Measurements from ENCODE around the gene MAP3K9.

The MAP3K9 gene

DNA sequence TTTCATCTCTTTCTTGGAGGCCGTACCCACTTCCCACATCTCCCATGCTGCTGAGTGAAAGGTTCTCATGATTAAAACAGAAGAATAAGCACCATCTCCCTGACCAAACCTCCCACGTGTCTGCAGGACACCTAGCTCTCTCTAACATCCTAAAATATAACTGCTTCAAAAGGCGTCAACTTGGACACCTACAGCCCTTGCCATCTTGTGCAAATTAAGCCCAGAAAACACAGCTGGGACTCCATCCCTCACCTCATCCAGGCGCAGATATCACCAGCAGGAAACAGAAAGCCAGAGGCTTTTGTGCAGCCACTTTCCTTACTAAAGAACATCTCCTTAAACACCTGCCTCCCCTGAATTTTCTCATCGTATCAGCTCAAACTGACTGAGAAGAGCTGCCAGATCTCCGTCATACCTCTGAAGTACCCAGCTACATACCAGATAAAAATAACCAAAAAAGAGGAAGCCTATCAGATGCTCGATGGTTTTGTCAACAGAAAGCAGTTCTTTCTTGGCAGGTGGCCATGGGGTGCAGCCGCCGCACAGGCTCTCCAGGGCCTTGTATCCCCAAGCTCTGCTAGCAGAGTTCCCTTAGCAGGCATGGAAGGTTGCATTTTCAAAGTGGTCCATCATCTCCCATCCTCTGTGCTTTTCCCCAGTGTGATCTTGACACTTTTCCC lies 28.8 kb downstream of the MAP3K9 start:
- DNase-seq = peak in 1 of 2 donors; percentile 47

DNA sequence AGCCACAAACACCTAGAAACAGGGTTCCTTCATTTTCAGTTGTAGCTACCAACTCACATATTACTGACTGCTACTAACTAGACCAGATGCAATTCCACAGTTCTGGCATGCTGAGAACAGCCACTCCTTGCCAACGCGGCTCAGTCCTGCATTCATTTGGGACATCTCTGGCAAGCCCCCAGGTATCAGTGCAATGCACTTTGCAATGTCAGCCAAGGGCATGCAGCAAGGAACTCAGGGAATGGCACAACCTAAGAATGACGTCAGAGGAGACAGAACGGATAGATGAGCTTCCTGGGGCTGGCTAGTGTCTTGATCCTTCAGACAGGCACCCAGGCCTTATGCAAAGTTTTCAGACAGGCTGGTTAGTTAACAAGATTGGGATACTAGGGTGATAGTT lies 29.6 kb downstream of the MAP3K9 start:
- no peak for DNase-seq

DNA sequence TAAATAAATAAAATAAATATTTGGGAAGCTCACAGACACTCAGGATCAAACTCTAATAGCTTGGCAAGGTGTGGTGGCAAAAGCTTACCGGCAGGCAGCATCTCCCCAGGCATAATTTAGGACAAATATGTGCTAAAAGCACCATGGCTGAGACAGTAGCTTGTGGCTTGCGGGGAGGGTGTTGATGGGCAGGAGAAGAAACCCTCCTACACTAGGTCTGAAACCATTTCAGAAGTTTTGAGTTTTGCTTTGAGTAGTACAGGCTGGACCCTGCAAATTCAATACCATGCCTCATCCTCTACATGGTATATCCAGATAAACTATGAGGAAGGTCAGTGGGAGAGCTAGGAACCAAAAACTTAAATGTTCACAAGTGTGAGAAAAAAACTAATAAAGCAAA lies 33.1 kb downstream of the MAP3K9 start:
- no peak for DNase-seq

DNA sequence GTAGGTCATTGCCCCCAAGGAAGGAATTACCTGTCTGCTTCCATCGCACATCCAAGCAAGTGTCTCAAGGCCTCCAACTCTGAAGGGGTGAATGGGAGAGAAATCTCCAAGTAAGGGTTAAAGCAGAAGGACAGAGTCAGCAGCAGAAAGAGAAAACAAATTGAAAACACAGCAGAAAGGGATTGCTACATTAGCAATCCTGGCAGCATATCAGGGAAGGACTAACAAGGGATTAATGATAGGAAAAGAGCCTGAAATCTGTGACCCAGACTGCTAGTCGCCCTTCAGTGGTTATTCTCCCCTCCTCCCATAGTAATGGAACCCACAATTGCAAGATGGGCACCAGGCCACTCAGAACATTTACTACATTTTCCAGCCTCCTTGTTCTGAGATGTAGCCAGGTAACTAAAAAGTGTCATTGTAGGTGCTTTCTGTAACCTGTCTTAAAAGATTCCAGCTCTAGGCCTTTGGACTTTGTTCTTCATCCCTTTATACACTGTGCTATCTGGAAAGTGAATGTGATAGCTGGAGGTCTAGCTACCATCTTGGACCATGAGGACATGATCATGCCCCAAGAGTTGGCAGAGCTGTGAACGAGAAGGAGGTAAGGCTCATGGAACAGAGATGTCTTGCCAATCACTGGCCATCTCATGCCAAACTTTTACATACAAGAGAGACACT lies 36.0 kb downstream of the MAP3K9 start:
- DNase-seq = no peak

DNA sequence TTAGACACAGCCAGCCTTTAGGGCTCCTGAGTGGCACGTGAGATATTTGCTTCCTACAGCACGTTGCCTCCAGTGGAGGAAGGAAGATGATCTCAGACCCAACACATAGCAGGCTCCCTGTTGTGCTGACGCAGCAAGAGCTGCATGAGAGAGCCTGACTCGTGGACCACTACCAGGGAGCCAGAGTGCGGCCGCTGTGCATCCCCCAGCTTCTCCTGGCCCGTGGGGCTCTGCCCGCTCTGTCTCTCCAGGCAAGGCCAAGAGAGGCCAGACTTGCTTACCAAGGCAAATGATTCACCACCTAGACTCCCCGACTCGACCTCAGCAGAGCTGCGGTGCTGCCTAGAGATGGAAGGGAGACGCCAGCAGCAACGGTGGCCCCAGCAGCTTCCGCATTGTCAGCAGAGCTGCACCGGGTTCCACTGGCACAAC lies 37.5 kb downstream of the MAP3K9 start:
- DNase-seq = no peak

DNA sequence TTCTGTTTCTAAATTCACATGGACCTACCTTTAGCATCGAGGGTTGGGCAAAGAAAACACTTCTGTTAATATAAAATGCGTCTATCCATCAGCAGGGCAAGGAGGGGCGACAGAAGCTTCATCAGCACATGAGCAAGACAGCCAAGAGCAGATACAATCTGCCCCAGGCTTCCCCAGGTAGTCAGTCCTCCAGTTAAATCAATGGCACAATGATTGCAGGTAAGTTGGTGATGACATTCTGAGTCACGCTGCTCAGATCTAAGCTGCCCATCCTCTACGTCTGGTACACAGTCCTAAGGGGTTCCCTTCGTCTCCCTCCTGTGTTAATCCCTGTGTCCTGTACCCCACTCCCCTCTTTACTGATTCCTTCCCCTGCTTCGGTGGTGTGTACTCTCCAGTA lies 38.8 kb downstream of the MAP3K9 start:
- no peak for DNase-seq

DNA sequence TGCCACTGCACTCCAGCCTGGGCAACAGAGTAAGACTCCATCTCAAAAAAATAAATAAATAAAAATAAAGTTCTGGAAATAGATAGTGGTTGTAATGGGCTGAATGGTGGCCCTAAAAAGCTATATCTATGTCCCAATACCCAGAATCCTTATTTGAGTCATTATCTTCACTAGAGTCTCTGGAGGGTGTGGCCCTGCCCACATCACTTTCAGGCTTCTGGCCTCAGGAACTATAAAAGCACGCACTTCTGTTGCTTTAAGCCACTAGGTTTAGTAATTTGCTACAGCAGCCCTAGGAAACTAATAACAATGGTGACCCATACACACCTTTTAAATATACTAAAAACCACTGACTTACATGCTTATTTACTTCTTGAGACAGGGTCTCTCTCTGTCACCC lies 49.9 kb downstream of the MAP3K9 start:
- DNase-seq = no peak

DNA sequence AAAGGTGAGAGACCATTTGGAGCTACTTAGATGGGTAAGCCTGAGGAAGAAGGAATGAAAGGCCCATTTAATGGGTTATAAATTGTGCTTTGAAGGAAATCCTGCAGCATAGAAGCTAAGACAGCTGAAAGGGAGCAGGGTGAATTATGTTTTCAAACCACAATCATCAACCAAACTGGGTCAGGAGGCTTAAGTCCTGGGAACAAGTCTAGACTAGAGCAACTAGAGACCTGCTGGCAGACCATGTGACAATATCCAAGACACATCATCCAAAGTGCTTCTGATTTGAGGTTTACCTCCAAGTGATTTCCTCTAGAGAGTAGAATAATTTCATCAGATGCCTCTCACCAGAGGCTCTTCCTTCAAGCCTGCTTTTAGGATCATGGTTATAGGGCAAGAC lies 53.7 kb downstream of the MAP3K9 start:
- no peak for DNase-seq

DNA sequence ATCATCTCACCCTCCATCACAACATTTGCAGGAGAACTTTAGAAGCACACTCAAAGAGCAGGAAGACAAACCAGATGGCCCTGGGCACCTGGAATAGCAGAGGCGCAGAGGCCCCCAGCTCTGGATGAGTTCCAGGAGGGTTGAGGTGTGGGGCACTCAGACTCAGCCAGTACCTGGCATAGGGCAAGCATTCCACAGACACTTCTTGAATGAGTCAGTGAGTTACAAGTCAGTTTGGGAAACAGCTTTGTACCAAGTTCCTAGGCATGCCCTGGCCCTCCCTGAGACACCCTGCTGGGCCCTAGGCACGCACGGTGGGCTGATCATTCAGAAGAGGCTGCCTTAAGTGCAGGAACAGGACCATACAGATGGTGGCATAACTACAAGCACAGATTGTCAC lies 54.3 kb downstream of the MAP3K9 start:
- no peak for DNase-seq

DNA sequence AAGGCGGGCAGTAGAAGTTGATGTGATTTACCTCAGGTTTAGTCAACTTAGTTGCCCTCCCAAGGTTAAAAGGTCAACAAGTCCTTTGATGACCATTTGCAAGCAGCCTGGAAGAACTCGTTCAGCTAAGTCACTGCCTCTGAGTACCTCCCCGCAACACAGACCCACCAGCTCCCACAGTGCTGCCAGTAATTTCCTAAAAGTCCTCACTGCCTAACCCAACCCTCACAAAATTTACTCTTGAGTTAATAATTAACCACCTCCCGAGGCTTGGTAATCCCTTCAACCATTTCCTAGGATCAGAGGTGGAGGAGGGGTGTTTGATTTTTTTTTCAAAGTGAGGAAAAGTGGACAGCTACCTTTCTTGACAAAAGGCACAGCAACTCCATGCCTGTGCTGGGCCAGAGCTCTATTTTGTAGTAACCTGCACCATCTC lies 55.8 kb downstream of the MAP3K9 start:
- DNase-seq = no peak

DNA sequence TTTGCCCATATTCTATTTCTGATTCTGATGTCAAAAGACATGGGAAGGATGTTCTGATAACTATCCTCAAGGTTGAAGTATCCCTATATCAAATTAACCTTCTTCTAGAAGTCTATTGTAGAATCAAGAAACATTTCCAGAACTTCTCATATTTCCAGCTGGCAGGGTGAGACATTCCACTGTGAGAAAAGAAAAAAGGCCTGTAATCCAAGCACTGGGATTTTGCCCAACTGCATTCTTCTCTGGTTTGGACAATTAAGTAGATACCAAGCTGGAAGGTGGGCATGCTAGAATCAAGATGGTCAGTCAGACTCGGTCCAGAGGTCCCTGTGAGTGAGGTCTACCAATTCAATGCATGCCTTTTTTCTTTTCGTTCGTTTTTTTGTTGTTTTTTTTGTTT lies 60.9 kb downstream of the MAP3K9 start:
- DNase-seq = no peak

DNA sequence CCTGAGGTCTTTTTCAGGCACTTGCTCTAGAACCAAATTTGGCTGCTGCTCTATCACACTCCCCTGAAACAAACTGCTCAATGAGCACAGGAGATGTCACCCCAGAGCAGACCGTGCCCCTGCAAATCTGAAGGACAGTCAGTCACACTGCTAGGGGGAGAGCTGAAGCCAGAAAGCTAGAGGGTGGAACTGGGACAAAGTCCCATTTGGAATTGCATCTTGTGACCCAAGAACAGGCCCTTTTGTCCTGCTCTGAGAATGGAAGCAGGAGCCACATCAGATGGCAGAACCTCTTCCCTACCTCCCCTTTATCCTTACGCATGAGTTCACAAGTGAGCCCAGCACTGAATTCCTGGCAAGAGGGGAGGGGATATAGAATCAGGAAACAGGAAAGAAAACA lies 64.7 kb downstream of the MAP3K9 start:
- DNase-seq = no peak

DNA sequence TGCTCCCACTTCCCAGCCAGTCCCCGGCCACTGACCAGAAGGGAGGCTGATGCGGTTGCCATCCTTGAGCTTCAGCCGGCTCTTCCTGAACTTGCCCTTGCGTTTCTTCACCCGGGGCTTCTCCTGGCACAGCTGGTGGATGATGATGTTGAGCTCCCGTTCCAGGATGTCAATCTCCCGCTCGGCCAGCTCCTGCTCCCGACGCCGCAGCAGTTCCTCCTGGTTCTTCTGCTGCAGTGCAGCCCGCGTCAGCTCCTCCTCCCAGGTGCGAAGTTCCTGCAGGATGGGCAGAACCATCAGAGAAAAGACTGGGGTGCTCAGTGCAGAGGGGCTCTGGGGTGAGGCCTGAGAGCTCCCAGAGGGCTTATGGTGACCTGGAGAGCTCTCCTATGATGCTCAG lies 67.0 kb downstream of the MAP3K9 start:
- no peak for DNase-seq

DNA sequence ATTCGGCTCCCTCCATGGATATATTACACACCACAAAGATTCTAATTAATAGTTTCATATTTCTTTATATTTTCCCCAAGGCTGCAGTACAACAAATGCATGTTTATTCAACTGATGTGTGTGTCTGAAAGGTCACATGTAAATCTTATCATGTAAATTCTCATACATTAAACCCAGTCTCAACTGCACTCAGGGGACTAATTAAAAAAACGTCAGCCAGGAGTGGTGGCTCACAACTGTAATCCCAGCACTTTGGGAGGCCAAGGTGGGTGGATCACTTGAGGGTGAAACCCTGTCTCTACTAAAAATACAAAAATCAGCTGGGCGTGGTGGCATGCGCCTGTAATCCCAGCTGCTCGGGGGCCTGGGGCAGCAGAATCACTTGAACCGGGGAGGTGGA lies 67.8 kb downstream of the MAP3K9 start:
- no peak for DNase-seq

DNA sequence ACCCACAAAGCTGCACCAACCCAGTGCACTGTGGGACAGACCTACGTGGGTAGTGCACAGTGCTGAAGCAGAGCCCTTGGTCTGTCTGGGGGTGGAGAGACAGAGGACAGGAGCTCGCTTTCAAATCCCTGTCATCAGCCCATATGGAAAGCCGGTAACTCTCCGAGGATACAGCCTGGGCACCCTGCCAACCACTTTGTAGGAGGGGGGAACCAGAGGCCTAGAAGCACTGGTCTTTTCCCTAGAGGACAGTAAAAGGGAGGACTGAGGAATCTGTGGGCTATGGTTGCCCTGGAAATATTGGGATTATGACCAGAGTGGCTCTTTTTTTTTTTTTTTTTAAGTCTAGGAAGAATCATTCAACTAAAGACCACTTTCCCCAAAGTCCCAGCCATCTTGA lies 74.3 kb downstream of the MAP3K9 start:
- no peak for DNase-seq

DNA sequence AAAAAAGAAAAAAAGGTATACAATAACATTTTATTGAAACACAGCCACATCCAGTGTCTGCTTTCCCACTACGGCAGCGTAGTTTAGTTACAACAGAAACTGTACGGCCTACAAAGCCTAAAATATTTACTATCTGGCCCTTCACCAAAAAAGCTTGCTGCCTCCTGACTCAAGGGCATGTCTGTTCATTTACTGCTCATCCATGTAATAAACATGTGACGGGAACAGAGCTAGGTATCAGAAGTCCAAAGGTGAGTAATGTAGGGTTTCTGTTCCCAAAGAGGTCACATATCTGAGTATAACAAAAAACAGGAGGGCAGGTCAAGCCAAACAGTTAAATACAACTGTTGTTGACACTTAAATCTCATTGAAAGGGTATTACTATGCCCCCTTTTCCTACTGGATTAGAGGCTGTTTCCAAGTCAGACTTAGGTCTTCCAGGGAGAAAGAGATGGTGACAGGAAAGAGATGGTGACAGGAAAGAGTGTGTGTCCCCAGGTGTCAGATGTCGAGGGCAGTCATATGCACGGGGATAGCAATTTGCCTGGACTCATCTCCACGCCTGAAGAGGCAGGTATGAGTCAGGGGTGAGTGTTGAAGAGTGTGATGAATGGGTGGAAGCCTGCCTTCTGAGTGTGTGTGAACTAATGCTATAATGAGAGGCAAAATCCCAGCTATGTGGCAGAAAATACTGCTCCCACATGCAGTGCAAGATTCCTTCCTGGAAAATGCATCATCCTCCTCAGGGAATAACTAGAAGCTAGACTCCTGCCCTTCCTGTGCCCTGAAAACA lies 77.7 kb downstream of the MAP3K9 start:
- DNase-seq = no peak

DNA sequence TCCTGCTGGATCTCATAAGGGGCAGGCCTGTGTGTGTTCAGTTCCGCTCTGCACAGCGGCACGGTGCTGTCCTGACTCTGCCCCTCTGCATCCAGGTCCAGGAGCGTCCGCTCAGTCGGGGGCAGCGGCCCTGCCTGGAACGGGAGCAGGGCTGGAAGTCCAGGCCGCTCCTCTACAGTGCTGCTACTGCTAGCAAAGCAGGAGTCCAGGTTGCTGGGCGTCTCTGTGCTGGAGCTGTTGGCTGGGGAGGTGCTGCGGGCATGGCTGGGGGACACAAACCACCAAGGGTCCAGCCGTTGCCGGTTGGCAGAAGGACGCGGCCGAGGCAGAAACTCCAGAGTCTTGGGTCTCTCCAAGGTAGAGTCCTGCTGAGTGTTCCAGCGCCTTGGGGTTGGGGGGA lies 78.9 kb downstream of the MAP3K9 start:
- no peak for DNase-seq

DNA sequence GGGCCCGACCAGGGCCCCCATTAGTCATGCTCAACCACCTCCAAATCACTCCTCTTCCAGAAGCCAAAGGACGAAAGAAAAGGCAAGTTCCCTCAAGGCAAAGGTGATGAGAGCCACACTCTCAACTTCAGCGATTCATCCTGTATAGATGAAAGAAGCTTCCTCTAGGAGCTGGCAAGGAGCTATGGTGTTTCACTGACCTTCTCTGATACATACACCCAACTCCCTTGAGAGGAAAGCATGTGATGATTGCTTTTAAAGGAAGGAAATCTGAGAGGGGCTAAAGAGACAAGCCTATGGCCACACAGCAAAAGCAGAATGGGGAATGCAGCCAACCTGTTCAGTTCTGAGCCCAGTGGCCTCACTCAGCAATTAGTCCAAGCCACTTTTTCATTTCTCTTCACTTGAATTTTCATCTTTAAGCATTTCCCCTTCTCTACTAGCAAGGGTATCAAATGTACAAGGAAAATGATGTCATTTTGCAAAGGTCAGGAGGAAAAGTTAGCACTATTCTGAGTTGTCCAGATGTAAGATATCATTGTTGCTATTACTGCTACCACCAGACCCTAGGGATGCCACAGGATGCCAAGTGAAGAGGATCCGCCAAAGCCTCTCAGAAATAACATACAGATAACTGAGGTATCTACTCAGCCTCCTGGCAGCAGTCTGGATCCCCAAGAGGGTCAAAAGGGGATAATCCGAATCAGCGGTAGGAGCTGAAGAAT lies 82.5 kb downstream of the MAP3K9 start:
- no peak for DNase-seq

DNA sequence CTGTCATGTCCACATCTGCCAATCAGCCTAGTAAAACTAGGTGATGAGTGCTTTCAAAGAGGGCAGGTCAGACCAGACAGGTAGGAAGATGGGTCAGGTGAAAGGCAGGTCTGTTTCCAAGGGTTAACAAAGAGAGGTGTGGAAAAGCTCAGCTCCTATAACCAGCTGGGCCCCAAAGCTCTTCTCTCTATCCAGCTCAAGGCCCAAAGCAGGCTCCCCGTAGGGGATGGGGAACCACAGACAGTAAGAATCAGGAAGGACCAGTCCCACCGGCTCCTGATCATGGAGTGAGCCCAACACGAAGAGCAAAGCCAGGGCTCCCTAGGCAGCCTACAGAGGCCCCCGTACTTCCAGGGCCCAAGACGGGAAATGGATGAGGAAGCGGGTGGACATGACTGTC lies 84.4 kb downstream of the MAP3K9 start:
- DNase-seq = no peak

DNA sequence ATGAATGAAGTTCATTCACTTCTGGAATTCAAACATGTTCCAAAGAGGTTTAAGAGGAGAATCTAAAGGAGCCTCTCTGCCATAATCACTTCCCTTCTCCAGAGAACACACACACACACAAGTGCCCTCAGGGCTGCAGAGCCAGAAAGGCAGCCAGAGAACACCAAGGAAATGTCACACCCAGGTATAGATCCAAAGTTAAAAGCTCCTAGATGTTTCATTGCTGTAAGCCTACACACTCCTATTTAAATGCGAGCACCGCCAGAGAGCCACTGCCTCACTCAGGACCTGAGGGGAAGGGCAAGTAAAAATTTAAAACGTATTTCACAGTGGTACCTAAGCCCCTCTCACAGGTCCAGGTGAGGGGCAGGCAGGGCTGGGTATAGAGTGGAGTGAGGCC lies 85.2 kb downstream of the MAP3K9 start:
- DNase-seq = no peak

DNA sequence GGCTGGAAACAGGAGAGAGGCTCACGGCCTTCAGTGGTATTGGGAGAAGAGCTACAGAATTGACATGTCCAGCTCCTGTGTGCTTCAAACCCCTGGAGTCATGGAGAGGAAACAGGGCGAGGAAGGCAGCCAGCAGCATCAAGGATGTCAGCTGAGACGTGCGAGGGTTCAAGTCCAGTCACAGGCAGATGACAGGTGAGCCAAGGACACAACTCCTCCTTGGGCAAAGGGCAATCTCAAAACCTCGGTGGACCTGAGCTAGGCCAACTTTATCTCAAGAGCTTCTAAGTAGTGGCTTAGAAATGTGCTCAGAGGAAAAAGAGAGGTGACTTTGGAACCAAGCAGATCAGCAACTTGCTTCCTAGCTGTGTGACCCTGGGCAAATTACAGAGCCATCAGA lies 86.0 kb downstream of the MAP3K9 start:
- DNase-seq = no peak

DNA sequence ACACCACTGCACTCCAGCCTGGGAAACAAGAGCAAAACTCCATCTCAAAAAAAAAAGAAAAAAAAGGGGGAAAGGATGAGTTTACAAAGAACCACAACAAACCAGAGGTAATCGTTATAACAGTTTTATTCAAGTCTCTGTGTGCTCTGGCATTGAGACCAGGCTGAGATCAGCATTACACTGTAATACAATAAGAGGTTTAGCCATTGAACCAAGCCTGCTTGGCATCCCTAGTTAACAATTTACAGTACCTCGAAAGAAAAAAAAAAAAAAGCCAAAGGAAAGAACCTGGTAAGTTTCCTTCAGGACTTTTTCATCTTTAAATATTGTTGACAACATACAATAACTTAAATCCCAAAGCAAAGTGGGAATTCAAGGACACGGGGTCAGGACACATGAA lies 86.9 kb downstream of the MAP3K9 start:
- DNase-seq = no peak

DNA sequence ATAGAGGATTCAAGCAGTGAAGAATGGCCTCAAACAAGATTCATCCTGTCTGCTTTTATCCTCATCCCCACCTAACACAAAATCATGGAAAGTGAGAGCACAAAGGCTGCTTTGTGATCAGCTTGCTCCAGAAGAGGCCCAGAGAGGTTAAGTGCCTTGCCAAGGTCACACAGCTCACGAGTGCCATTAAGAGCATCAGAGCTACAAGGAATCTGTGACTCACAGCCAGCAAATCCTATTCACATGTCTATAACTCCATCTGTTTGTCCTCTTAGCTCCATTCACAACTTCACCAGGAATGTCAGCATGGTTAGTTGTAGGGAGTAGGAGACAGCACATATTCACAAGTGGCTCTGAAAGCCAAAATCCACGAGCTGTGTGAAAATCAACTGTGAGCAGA lies 87.8 kb downstream of the MAP3K9 start:
- DNase-seq = no peak
